Lower leg skin (tissue), 3 donors: Measurements from ENCODE around the gene FARSB.

Experiments
- CTCF ChIP-seq, 3 donors: fragments of 450-650 bp; IDR thresholded peaks; one replicate each; pipeline ENCODE4 v1.5.1; 2016; ENCODE audit warnings: antibody characterized with exemption in 3 of 3, mild to moderate bottlenecking in 3 of 3, moderate library complexity in 2 of 3
- POLR2A ChIP-seq, 2 donors: fragments of 450-650 bp; IDR thresholded peaks; one replicate each; pipeline ENCODE4 v1.6.1; 2016 to 2017; ENCODE audit warnings: antibody characterized with exemption in 2 of 2, mild to moderate bottlenecking in 1 of 2, moderate library complexity in 1 of 2

GRCh38 chr2:222535477-222535876 lies 120.4 kb downstream of the FARSB start:
- TF ChIP-seq CTCF (IDR thresholded peaks at IDR 0.05) (no peak), POLR2A (IDR thresholded peaks at IDR 0.05) (no peak)
